ENCODE results near the gene MANBA.

DNA sequence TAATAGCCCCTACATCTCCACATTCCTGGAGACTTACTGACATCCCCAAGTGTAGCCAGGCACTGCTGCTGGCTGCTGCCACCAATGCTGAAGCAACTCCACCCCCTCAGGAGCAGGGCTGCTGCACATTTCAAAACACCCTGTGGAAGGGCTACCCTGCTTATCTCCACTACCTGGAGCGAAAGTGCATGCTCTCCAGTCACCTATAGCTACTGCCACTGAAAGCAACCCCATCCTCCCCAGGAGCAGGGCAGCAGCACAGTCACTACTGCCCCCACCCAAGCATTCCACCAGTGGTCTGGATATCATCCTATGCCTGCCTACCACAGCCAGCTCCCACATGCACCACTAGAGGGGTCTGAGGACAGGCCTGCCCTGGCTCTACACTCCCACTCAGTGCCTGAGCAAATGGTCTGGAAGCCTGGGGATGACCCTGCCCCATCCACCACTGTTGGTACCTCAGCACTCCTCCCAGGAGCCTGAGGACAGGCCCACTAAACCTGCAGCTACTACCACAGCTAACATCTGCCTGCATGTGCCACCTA lies 55.3 kb downstream of the MANBA start:
- no peak for TF ChIP-seq ZNF558 (tag by site-specific recombination; IDR thresholded peaks at IDR 0.05)
- TF ChIP-seq ZNF24 (tag by site-specific recombination; IDR thresholded peaks at IDR 0.05): no peak
- no peak for TF ChIP-seq ZNF140 (tag by site-specific recombination; IDR thresholded peaks at IDR 0.05)
- TF ChIP-seq, protein P1, sequence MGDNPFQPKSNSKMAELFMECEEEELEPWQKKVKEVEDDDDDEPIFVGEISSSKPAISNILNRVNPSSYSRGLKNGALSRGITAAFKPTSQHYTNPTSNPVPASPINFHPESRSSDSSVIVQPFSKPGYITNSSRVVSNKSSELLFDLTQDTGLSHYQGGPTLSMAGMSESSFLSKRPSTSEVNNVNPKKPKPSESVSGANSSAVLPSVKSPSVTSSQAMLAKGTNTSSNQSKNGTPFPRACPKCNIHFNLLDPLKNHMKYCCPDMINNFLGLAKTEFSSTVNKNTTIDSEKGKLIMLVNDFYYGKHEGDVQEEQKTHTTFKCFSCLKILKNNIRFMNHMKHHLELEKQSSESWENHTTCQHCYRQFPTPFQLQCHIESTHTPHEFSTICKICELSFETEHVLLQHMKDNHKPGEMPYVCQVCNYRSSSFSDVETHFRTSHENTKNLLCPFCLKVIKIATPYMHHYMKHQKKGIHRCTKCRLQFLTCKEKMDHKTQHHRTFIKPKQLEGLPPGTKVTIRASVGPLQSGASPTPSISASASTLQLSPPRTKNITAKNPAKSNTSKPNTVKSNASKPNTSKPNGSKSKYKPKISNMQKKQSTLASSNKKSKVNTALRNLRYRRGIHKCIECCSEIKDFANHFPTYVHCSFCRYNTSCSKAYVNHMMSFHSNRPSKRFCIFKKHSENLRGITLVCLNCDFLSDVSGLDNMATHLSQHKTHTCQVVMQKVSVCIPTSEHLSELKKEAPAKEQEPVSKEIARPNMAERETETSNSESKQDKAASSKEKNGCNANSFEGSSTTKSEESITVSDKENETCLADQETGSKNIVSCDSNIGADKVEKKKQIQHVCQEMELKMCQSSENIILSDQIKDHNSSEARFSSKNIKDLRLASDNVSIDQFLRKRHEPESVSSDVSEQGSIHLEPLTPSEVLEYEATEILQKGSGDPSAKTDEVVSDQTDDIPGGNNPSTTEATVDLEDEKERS (tag by site-specific recombination; IDR thresholded peaks at IDR 0.05): no peak
- TF ChIP-seq, protein P2, sequence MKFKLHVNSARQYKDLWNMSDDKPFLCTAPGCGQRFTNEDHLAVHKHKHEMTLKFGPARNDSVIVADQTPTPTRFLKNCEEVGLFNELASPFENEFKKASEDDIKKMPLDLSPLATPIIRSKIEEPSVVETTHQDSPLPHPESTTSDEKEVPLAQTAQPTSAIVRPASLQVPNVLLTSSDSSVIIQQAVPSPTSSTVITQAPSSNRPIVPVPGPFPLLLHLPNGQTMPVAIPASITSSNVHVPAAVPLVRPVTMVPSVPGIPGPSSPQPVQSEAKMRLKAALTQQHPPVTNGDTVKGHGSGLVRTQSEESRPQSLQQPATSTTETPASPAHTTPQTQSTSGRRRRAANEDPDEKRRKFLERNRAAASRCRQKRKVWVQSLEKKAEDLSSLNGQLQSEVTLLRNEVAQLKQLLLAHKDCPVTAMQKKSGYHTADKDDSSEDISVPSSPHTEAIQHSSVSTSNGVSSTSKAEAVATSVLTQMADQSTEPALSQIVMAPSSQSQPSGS (tag by site-specific recombination; IDR thresholded peaks at IDR 0.05; ENCODE audit: low read depth): no peak
- TF ChIP-seq ZNF629 (tag by site-specific recombination; IDR thresholded peaks at IDR 0.05): no peak
- TF ChIP-seq, protein P3, sequence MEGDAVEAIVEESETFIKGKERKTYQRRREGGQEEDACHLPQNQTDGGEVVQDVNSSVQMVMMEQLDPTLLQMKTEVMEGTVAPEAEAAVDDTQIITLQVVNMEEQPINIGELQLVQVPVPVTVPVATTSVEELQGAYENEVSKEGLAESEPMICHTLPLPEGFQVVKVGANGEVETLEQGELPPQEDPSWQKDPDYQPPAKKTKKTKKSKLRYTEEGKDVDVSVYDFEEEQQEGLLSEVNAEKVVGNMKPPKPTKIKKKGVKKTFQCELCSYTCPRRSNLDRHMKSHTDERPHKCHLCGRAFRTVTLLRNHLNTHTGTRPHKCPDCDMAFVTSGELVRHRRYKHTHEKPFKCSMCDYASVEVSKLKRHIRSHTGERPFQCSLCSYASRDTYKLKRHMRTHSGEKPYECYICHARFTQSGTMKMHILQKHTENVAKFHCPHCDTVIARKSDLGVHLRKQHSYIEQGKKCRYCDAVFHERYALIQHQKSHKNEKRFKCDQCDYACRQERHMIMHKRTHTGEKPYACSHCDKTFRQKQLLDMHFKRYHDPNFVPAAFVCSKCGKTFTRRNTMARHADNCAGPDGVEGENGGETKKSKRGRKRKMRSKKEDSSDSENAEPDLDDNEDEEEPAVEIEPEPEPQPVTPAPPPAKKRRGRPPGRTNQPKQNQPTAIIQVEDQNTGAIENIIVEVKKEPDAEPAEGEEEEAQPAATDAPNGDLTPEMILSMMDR (tag by site-specific recombination; IDR thresholded peaks at IDR 0.05): no peak
- TF ChIP-seq ZNF670 (tag by site-specific recombination; IDR thresholded peaks at IDR 0.05; ENCODE audit: low read depth): no peak
- TF ChIP-seq, protein P4, sequence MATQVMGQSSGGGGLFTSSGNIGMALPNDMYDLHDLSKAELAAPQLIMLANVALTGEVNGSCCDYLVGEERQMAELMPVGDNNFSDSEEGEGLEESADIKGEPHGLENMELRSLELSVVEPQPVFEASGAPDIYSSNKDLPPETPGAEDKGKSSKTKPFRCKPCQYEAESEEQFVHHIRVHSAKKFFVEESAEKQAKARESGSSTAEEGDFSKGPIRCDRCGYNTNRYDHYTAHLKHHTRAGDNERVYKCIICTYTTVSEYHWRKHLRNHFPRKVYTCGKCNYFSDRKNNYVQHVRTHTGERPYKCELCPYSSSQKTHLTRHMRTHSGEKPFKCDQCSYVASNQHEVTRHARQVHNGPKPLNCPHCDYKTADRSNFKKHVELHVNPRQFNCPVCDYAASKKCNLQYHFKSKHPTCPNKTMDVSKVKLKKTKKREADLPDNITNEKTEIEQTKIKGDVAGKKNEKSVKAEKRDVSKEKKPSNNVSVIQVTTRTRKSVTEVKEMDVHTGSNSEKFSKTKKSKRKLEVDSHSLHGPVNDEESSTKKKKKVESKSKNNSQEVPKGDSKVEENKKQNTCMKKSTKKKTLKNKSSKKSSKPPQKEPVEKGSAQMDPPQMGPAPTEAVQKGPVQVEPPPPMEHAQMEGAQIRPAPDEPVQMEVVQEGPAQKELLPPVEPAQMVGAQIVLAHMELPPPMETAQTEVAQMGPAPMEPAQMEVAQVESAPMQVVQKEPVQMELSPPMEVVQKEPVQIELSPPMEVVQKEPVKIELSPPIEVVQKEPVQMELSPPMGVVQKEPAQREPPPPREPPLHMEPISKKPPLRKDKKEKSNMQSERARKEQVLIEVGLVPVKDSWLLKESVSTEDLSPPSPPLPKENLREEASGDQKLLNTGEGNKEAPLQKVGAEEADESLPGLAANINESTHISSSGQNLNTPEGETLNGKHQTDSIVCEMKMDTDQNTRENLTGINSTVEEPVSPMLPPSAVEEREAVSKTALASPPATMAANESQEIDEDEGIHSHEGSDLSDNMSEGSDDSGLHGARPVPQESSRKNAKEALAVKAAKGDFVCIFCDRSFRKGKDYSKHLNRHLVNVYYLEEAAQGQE (tag by site-specific recombination; IDR thresholded peaks at IDR 0.05): no peak
